Esophagus muscularis mucosa (tissue), 4 donors: ENCODE results near the gene TLE3. TPM values are rescaled to one million over a fixed set of nuclear protein-coding genes. Genes with fewer than 3 reads are reported as not detected.

Experiments
- DNase-seq: peaks from one replicate; pipeline ENCODE4 v3.0.0-alpha.2; 2017; ENCODE audit errors: extremely low spot score
- H3K27ac ChIP-seq, 4 donors: fragments of 200-600 bp; sonication (generic); replicated peaks in 1 of 4; 1 replicate in 3 of 4; 2 replicates in 1 of 4; pipeline ENCODE4 v1.5.1; 2016 to 2019; ENCODE audit warnings: mild to moderate bottlenecking in 1 of 4
- H3K27me3 ChIP-seq, 4 donors: fragments of 200-600 bp; sonication (generic); one replicate each; pipeline versions ENCODE4 v1.5.1 to v1.6.0; 2016 to 2019
- H3K36me3 ChIP-seq, 4 donors: fragments of 200-600 bp; sonication (generic); one replicate each; pipeline ENCODE4 v1.5.1; 2016 to 2019
- H3K4me1 ChIP-seq, 4 donors: fragments of 200-600 bp; sonication (generic); one replicate each; pipeline ENCODE4 v1.5.1; 2016 to 2019
- H3K4me3 ChIP-seq, 4 donors: fragments of 200-600 bp; sonication (generic); 1 replicate in 2 of 4; 2 replicates in 2 of 4; pipeline ENCODE4 v1.5.1; 2016 to 2019; ENCODE audit warnings: mild to moderate bottlenecking in 4 of 4, moderate library complexity in 1 of 4
- H3K9me3 ChIP-seq, 4 donors: fragments of 200-600 bp; sonication (generic); 1 replicate in 3 of 4; 2 replicates in 1 of 4; pipeline ENCODE4 v1.5.1; 2016 to 2019
- CTCF ChIP-seq, 3 experiments: fragments of 200-600 bp in 2 of 3; fragments of 450-650 bp in 1 of 3; sonication (generic) in 2 of 3; IDR thresholded peaks; one replicate each; pipeline ENCODE4 v1.5.1; 2017 to 2019; ENCODE audit warnings: antibody characterized with exemption in 3 of 3, mild to moderate bottlenecking in 2 of 3, moderate library complexity in 1 of 3
- EP300 ChIP-seq: sonication (generic); formaldehyde crosslinking; IDR thresholded peaks from one replicate; pipeline ENCODE4 v1.6.1; 2017; ENCODE audit warnings: antibody characterized with exemption
- POLR2A ChIP-seq: fragments of 450-650 bp; IDR thresholded peaks from one replicate; pipeline ENCODE4 v1.6.1; 2017; ENCODE audit warnings: antibody characterized with exemption, moderate library complexity, mild to moderate bottlenecking, low read depth
- POLR2AphosphoS5 ChIP-seq, 2 donors: sonication (generic); formaldehyde crosslinking; IDR thresholded peaks; one replicate each; pipeline ENCODE4 v1.6.1; 2017; ENCODE audit warnings: antibody characterized with exemption in 2 of 2
- WGBS: methylation state at CpG from one replicate; pipeline ENCODE4 v1.1.5; 2018; 5-methylcytosine and 5-hydroxymethylcytosine counted together
- intact Hi-C: fragments of 100-400 bp; cut with DNase I; formaldehyde crosslinking; loops from one replicate; pipeline ENCODE4 v1.15.1; 2023
- total RNA-seq, 4 donors: library from RNA; depleted of rRNA; stranded (reverse); fragments of >200 nt; gene quantifications; one replicate each; pipeline versions ENCODE4 v1.1.0 to v1.2.1, GENCODE V29; 2016

The TLE3 gene
- total RNA-seq, 4 donors from 2014 or later, result 35.7 to 81.3 (median 59.2) TPM

GRCh38 chr15:70036585-70037291, 61.0 kb downstream of the TLE3 start:
- 88% methylated on average over 5 of the region's 5 CpGs for WGBS
- intact Hi-C loops, result no loop called here
- H3K9me3 ChIP-seq, result no peaks in the 10 kb centered on the region
- TF ChIP-seq EP300 (no peak), POLR2AphosphoS5 (IDR thresholded peaks at IDR 0.05) (no peak), CTCF (IDR thresholded peaks at IDR 0.05) (no peak), POLR2A (no peak)
- no peak for DNase-seq
- no peaks in the 10 kb centered on the region for H3K36me3 ChIP-seq
- peaks cover 3 to 9% (median 7%) of the 10 kb centered on the region in 4 donors for H3K4me1 ChIP-seq
- H3K27me3 ChIP-seq, result peaks cover 0 to 20% (median 4%) of the 10 kb centered on the region in 4 donors
- H3K27ac ChIP-seq, result no peak overlapping the region
- H3K4me3 ChIP-seq, result no peak overlapping the region

- Histone ChIP-seq H3K36me3 (no peaks in the 10 kb centered on the region), H3K27me3 (peaks cover 0 to 20% (median 4%) of the 10 kb centered on the region in 4 donors), H3K4me1 (peaks cover 3 to 9% (median 7%) of the 10 kb centered on the region in 4 donors), H3K27ac (no peak overlapping the region), H3K4me3 (no peak overlapping the region), H3K9me3 (no peaks in the 10 kb centered on the region)
- intact Hi-C loops, result no loop called here
- no peak for DNase-seq
- TF ChIP-seq EP300 (no peak), POLR2AphosphoS5 (IDR thresholded peaks at IDR 0.05) (no peak), CTCF (IDR thresholded peaks at IDR 0.05) (no peak), POLR2A (no peak)
- WGBS, result 84% methylated on average over 4 of the region's 6 CpGs
Measured at GRCh38 chr15:70035719-70036077, 62.0 kb downstream of the TLE3 start.

- H3K36me3 ChIP-seq, result no peaks in the 10 kb centered on the region
Measured at GRCh38 chr15:70035051-70035718, 62.5 kb downstream of the TLE3 start.

GRCh38 chr15:70034596-70034995, 63.1 kb downstream of the TLE3 start:
- intact Hi-C loops, result no loop called here
- no peak for DNase-seq
- 100% methylated on average over 5 of the region's 7 CpGs for WGBS
- Histone ChIP-seq H3K4me1 (peaks cover 3 to 9% (median 7%) of the 10 kb centered on the region in 4 donors), H3K27ac (no peak overlapping the region), H3K9me3 (no peaks in the 10 kb centered on the region), H3K4me3 (no peak overlapping the region), H3K36me3 (no peaks in the 10 kb centered on the region), H3K27me3 (peaks cover 0 to 20% (median 4%) of the 10 kb centered on the region in 4 donors)
- no peak for TF ChIP-seq POLR2AphosphoS5 (IDR thresholded peaks at IDR 0.05)
- TF ChIP-seq POLR2A, result no peak
- no peak for TF ChIP-seq CTCF (IDR thresholded peaks at IDR 0.05)
- TF ChIP-seq EP300, result no peak

More at GRCh38 chr15:70035051-70035718, 62.5 kb downstream of the TLE3 start:
- Histone ChIP-seq H3K4me1 (peaks cover 3 to 9% (median 7%) of the 10 kb centered on the region in 4 donors), H3K4me3 (no peak overlapping the region), H3K27ac (no peak overlapping the region), H3K27me3 (peaks cover 0 to 20% (median 4%) of the 10 kb centered on the region in 4 donors), H3K9me3 (no peaks in the 10 kb centered on the region)
- no peak for TF ChIP-seq POLR2AphosphoS5 (IDR thresholded peaks at IDR 0.05)
- no peak for TF ChIP-seq EP300
- no peak for TF ChIP-seq CTCF (IDR thresholded peaks at IDR 0.05)
- no peak for TF ChIP-seq POLR2A
- no peak for DNase-seq
- intact Hi-C loops, result no loop called here
- 77% methylated on average over 5 of the region's 10 CpGs for WGBS
